Measurements from ENCODE around the gene ASB18. TPM values are rescaled to one million over a fixed set of nuclear protein-coding genes. Genes with fewer than 3 reads are reported as not detected.

The ASB18 gene
- total RNA-seq, 1 donor from 2014 or later = not detected

DNA sequence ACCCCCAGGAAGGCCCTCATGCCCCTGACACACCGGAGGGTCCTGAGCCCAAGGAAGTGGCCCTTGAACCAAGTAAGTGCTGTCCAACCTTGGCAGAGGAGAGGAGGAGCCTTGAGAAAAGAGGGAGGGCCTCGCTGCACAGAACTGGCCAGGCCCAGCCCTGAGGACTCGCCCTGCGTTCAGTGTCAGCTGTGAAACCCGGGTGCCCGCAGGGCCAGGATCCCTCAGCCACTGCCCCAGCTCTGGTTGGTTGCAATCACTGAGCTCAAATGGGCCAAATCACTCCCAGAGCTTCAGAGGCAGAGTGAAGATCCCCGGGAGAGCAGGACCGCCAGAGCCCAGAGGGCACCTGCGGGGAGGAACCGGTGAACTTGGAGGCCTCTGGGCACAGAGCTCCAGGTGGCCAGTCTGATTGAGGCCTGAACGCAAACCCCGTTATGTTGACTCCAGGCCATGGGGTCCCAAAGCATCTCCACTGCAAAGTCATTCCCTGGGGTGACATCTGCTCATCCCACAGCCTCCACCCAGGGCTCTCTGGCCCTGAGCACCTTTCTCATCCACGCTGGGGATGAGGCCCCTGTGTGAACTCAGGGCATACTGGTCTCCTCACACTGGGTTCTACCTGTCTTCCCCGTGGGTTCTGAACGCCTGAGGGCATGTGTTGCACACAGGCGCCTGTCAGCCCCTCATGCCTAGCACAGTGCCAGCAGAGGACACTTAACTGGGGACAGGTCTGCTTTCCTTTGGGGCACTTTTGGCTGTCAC, 107.9 kb downstream of the ASB18 start:
- H3K36me3 Mint-ChIP-seq (ENCODE audit: unreplicated experiment) = peaks cover 13% of the 10 kb centered on the region
- no peak overlapping the region for H3K27ac Mint-ChIP-seq (ENCODE audit: unreplicated experiment)
- H3K9me3 Mint-ChIP-seq (ENCODE audit: unreplicated experiment) = peaks cover 14% of the 10 kb centered on the region
- TF ChIP-seq, protein P1, sequence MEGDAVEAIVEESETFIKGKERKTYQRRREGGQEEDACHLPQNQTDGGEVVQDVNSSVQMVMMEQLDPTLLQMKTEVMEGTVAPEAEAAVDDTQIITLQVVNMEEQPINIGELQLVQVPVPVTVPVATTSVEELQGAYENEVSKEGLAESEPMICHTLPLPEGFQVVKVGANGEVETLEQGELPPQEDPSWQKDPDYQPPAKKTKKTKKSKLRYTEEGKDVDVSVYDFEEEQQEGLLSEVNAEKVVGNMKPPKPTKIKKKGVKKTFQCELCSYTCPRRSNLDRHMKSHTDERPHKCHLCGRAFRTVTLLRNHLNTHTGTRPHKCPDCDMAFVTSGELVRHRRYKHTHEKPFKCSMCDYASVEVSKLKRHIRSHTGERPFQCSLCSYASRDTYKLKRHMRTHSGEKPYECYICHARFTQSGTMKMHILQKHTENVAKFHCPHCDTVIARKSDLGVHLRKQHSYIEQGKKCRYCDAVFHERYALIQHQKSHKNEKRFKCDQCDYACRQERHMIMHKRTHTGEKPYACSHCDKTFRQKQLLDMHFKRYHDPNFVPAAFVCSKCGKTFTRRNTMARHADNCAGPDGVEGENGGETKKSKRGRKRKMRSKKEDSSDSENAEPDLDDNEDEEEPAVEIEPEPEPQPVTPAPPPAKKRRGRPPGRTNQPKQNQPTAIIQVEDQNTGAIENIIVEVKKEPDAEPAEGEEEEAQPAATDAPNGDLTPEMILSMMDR (IDR thresholded peaks at IDR 0.05; ENCODE audit: partially characterized antibody, unreplicated experiment) = no peak
- H3K4me1 Mint-ChIP-seq (ENCODE audit: low read depth, unreplicated experiment) = peaks cover 4% of the 10 kb centered on the region
- no peak for DNase-seq
- no peak overlapping the region for H3K4me3 Mint-ChIP-seq (ENCODE audit: unreplicated experiment)
- H3K27me3 Mint-ChIP-seq (ENCODE audit: unreplicated experiment) = peaks cover 10% of the 10 kb centered on the region

DNA sequence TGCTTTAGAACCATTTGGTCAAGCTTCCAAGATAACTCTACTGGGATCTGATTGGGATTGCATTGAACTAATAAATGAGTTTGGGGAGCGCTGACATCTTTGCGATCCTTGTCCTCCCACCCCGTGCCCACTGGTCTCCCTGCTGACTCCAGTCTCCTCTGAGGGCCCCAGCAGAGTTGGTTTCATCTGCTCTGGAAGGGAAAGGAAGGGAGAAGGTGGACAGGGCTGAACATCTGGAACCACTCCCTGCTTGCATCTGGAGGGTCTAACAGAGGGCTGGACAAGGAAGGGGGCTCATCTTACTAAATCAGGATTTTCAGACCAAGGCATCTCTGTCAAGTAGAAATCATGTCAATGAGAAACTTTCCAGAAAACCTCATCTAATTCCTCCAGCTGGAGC, 108.8 kb downstream of the ASB18 start:
- peaks cover 18% of the 10 kb centered on the region for H3K36me3 Mint-ChIP-seq (ENCODE audit: unreplicated experiment)

GRCh38 chr2:236146436-236146835, 117.8 kb downstream of the ASB18 start:
- H3K36me3 Mint-ChIP-seq (ENCODE audit: unreplicated experiment) = peaks cover 4% of the 10 kb centered on the region
- H3K27me3 Mint-ChIP-seq (ENCODE audit: unreplicated experiment) = peaks cover 6% of the 10 kb centered on the region
- H3K27ac Mint-ChIP-seq (ENCODE audit: unreplicated experiment) = no peak overlapping the region
- no peak for DNase-seq
- H3K4me3 Mint-ChIP-seq (ENCODE audit: unreplicated experiment) = no peak overlapping the region
- H3K4me1 Mint-ChIP-seq (ENCODE audit: low read depth, unreplicated experiment) = peaks cover 10% of the 10 kb centered on the region
- peaks cover 21% of the 10 kb centered on the region for H3K9me3 Mint-ChIP-seq (ENCODE audit: unreplicated experiment)
- TF ChIP-seq, protein P1 (IDR thresholded peaks at IDR 0.05; ENCODE audit: partially characterized antibody, unreplicated experiment) = no peak

More for the DNA sequence above, 108.8 kb downstream of the ASB18 start:
- no peak for DNase-seq
- H3K27ac Mint-ChIP-seq (ENCODE audit: unreplicated experiment) = no peak overlapping the region
- H3K27me3 Mint-ChIP-seq (ENCODE audit: unreplicated experiment) = peaks cover 10% of the 10 kb centered on the region
- TF ChIP-seq, protein P1 (IDR thresholded peaks at IDR 0.05; ENCODE audit: partially characterized antibody, unreplicated experiment) = no peak
- no peak overlapping the region for H3K4me3 Mint-ChIP-seq (ENCODE audit: unreplicated experiment)
- H3K9me3 Mint-ChIP-seq (ENCODE audit: unreplicated experiment) = peaks cover 20% of the 10 kb centered on the region
- H3K4me1 Mint-ChIP-seq (ENCODE audit: low read depth, unreplicated experiment) = peaks cover 2% of the 10 kb centered on the region

- Mint-ChIP-seq H3K27ac (ENCODE audit: unreplicated experiment) (no peak overlapping the region), H3K36me3 (ENCODE audit: unreplicated experiment) (no peaks in the 10 kb centered on the region), H3K27me3 (ENCODE audit: unreplicated experiment) (peaks cover 9% of the 10 kb centered on the region), H3K9me3 (ENCODE audit: unreplicated experiment) (peaks cover 11% of the 10 kb centered on the region), H3K4me1 (ENCODE audit: low read depth, unreplicated experiment) (peaks cover 10% of the 10 kb centered on the region), H3K4me3 (ENCODE audit: unreplicated experiment) (no peak overlapping the region)
- TF ChIP-seq, protein P1 (IDR thresholded peaks at IDR 0.05; ENCODE audit: partially characterized antibody, unreplicated experiment) = no peak
- no peak for DNase-seq
Observed at GRCh38 chr2:236143811-236144210, 120.4 kb downstream of the ASB18 start.

Other genes starting within 250 kb of the ASB18 start
- 1.2 TPM for gene GBX2, start 96.0 kb downstream of the ASB18 start, total RNA-seq (ENCODE audit: unreplicated experiment)

Measured in glutamatergic neuron (in vitro differentiated cells).